ENCODE results near the gene SDCBP2.

Gene SDCBP2

GRCh38 chr20:1315804-1316203, 13.1 kb downstream of the SDCBP2 start:
- DNase-seq (ENCODE audit: low read depth in 2 of 2, low spot score in 1 of 2), result no peak

GRCh38 chr20:1313236-1313964, 15.5 kb downstream of the SDCBP2 start:
- DNase-seq (ENCODE audit: low read depth in 2 of 2, low spot score in 1 of 2), result peak in 1 of 2 donors; percentile 47

GRCh38 chr20:1312904-1313235, 16.1 kb downstream of the SDCBP2 start:
- no peak for DNase-seq (ENCODE audit: low read depth in 2 of 2, low spot score in 1 of 2)

- no peak for DNase-seq (ENCODE audit: low read depth in 2 of 2, low spot score in 1 of 2)
These were observed 16.6 kb downstream of the SDCBP2 start for GRCh38 chr20:1312308-1312707.

DNA sequence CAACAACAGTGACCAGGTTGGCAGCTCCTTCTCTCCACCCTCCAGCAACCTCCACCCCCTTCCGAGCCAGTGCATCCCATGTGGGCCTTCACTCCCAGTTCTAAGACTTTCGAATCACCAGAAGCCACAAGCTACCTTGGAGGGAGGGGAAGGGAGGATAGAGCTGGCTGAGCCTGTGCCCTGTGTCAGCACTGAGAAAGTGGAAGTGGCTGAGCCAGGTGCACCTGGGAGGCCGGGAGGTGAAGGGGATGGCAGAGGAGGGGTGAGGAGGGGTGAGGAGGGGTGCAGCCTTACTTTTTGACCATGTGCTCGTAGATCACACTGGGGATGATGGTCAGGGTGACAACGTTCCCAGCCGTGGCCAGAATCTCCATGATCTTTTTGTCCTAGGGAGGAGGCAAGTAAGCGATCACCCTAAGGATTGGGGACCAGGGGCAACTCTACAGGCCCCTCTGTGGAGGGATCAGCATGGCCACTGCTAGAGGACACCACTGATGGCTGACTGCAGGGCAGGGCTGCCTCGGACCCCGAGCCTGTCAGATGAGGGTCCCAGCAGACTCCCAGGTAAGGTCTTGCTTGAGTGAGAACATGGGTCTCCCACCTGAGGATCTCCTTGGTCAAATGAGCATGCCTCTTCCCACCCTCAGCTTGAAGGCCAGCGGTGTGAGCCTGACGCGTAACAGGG, 18.3 kb downstream of the SDCBP2 start:
- no peak for DNase-seq (ENCODE audit: low read depth in 2 of 2, low spot score in 1 of 2)

- DNase-seq (ENCODE audit: low read depth in 2 of 2, low spot score in 1 of 2), result no peak
These were observed 18.9 kb downstream of the SDCBP2 start for GRCh38 chr20:1310071-1310470.

DNA sequence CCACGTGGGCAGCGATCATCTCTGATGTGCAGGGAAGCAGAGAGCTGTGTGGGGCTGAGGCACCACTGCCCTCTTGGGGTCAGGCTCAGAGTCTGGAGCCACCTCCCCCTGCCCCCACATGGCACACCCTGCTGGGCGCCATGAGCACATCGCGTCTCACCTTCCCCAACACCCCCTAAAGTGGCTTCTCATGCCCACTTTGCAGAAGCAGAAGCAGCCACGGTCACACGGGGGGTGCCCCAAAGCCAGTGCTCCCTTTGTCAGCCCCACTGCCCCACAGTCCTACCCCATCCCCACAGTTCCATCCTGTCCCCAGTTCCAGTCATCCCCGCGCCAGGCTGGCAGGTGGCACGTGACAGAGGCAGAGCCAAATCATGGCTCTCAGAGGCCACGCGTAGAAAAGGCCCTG, 19.5 kb downstream of the SDCBP2 start:
- no peak for DNase-seq (ENCODE audit: low read depth in 2 of 2, low spot score in 1 of 2)

GRCh38 chr20:1308702-1309095, 20.2 kb downstream of the SDCBP2 start:
- DNase-seq (ENCODE audit: low read depth in 2 of 2, low spot score in 1 of 2), result no peak

DNA sequence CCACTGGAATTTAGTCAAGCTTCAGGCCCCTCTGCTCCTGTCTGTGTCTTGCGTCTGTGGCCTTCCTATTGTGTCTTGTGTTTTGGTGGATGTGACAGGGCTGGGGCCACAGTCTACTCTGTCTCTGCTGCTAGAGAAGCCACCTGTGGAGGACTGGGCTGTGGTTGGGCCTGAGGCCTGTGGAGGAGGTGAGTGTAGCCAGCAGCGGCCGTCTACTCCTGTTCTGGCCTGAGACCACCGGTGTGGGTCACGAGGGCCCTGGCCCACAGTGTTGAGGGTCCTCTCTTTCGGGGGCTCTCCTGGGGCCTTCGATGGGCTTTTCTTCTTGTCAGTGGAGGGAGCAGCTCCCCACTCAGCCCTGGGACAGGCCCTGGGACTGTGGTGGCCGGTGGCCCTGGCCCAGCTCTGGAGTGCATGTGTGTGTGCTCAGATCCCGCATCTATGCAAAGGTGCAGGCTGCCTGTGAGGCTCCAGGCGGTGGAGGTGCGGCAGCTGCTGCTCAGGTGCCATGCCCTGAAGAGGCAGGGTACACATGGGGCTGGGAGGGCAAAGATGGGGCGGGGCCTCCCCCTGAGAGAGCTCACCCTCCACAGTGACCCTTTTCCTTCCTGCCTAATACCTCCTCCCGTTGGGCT, 20.8 kb downstream of the SDCBP2 start:
- no peak for DNase-seq (ENCODE audit: low read depth in 2 of 2, low spot score in 1 of 2)

- DNase-seq (ENCODE audit: low read depth in 2 of 2, low spot score in 1 of 2), result no peak
These were observed 21.4 kb downstream of the SDCBP2 start for GRCh38 chr20:1307571-1307971.

DNA sequence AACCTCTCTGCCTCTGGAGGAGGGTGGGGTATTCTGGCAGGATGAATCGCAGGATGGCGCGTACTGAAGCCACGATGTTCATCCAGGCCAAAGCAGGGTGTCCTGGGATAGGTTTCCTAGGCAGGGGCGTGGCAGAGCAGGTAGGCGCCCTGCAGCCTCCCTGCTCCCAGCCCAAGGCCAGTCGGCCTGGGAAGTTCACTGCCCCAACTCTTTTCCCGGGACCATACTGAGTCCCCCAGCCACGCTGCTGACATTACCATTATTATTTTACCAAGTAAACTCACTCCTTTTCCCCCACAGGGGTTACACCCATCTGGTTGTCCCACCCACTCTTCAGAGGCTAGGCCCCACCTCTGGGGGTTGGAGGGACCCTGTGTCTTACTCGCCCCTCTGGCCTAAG, 21.8 kb downstream of the SDCBP2 start:
- DNase-seq (ENCODE audit: low read depth in 2 of 2, low spot score in 1 of 2), result no peak

DNA sequence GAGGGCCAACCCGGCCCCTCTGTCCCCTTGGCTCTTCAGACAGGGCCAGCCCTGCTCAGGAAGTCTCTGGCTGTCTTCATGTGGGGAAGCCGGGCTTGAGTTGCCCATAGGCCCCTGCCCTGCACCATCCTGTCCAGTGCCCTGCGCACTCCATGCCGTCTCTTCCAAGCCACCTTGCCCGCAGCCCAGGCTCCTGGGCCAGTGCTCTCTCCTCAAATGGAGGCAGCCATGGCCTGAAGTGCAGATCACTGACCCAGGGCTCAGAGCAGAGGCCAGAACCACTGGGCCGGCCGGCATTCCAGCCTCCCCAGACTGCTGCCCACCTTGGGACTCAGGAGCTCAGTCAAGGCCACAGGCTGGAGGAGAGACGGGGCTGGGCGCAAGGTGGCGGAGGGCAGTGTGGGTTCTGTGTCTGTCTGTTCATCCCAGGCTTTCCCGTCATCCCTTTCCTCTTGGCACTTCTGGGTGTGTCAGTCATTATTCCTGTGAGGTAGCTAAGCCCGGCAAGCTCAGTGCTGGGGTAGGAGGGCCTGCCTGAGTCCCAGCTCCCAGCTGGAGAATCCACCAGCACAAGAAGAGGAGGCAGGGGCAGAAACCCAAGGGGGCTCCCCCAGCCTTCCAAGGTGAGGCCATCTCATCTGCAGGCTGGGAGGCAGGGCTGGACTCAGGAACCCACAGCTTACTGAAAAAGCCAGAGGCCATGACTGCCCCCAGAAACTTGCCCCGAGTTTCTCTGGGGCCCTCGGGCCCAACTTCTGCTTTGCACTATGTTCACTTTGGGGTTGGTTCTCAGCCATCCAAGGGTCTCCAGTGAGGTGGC, 22.4 kb downstream of the SDCBP2 start:
- no peak for DNase-seq (ENCODE audit: low read depth in 2 of 2, low spot score in 1 of 2)

DNA sequence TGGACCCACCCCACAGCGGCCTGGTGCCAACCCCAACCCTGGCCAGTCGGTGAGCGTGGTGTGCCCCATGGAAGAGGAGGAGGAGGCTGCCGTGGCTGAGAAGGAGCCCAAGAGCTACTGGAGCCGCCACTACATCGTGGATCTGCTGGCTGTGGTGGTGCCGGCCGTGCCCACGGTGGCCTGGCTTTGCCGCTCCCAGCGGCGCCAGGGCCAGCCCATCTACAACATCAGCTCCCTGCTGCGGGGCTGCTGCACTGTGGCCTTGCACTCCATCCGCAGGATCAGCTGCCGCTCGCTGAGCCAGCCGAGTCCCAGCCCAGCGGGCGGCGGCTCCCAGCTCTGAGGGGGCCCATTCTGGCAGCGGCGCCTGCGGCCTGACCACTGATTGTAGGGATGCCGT, 23.2 kb downstream of the SDCBP2 start:
- DNase-seq (ENCODE audit: low read depth in 2 of 2, low spot score in 1 of 2), result no peak

DNA sequence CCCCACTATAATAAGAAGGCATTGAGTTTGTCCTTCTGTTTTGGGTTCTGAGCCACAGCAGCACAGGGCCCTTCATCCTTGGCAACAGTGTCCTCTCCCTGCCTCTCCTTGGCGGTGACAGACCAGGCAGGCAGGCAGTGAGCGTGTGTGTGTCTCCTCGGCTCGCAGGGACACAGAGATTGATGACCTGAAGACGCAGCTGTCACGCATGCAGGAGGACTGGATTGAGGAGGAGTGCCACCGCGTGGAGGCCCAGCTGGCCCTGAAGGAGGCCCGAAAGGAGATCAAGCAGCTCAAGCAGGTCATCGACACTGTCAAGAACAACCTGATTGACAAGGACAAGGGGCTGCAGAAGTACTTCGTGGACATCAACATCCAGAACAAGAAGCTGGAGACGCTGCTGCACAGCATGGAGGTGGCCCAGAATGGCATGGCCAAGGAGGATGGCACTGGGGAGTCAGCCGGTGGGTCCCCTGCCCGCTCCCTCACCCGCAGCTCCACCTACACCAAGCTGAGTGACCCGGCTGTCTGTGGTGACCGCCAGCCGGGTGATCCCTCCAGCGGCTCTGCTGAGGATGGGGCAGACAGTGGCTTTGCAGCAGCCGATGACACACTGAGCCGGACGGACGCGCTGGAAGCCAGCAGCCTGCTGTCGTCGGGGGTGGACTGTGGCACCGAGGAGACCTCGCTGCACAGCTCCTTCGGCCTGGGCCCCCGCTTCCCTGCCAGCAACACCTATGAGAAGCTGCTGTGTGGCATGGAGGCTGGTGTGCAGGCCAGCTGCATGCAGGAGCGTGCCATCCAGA, 24.0 kb downstream of the SDCBP2 start:
- DNase-seq (ENCODE audit: low read depth in 2 of 2, low spot score in 1 of 2), result no peak

- no peak for DNase-seq (ENCODE audit: low read depth in 2 of 2, low spot score in 1 of 2)
These were observed 26.0 kb downstream of the SDCBP2 start for GRCh38 chr20:1302685-1303541.

GRCh38 chr20:1301031-1301529, 27.9 kb downstream of the SDCBP2 start:
- peak in 1 of 2 donors; percentile 29 for DNase-seq (ENCODE audit: low read depth in 2 of 2, low spot score in 1 of 2)

GRCh38 chr20:1300083-1300840, 28.7 kb downstream of the SDCBP2 start:
- DNase-seq (ENCODE audit: low read depth in 2 of 2, low spot score in 1 of 2), result no peak

DNA sequence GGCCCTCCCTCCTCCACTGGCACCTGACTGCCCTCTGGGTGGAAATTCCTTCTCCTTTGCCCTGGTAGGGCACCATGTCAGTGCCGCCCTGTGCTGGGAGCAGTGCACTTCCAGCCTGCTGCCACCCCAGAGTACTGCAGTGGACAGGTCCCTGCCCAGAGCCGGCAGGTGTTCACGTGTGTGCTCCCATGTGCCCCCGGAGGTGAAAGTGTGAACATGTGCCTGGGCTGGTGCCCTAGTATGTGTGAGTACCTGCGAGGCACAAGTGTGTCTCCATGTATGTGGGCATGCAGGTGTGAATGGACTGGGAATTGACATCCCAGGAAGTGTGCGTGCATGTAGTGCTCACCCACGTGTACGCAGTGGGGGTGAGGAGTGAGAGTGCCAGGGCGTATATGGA, 29.4 kb downstream of the SDCBP2 start:
- no peak for DNase-seq (ENCODE audit: low read depth in 2 of 2, low spot score in 1 of 2)
